Kidney (tissue), 14 donors: ENCODE data around the gene YPEL1. TPM values are rescaled to one million over a fixed set of nuclear protein-coding genes. Genes with fewer than 3 reads are reported as not detected.
"Not testable (repeated sequence)": the region's sequence is repeated elsewhere in the genome, so short reads cannot be mapped to it uniquely, and the experiment has no call there.

Source experiments
- DNase-seq, 5 donors: peaks; one replicate each; pipeline ENCODE4 v3.0.0-alpha.2; 2013 to 2020
- FAIRE-seq: peaks from 2 replicates; lab custom pipeline; 2012; peaks lifted over from hg19 to GRCh38; lab: Jason Lieb, UNC
- H3K27ac ChIP-seq, 2 donors: one replicate each; pipeline ENCODE4 v1.7.0; 2013; ENCODE audit warnings: low read depth in 2 of 2, low read length in 2 of 2, inconsistent platforms in 1 of 2
- H3K27me3 ChIP-seq: one replicate; pipeline ENCODE4 v1.7.1; 2013; ENCODE audit warnings: low read length, inconsistent platforms; ENCODE audit not compliant: control insufficient read depth, insufficient read depth
- H3K36me3 ChIP-seq, 3 donors: one replicate each; pipeline versions ENCODE4 v1.7.0 to v1.7.1; 2013; ENCODE audit warnings: low read length in 3 of 3, control low read depth in 1 of 3, inconsistent platforms in 1 of 3; ENCODE audit not compliant: insufficient read depth in 3 of 3, control insufficient read depth in 2 of 3
- H3K4me1 ChIP-seq, 3 donors: one replicate each; pipeline versions ENCODE4 v1.7.0 to v1.7.1; 2013; ENCODE audit warnings: low read length in 3 of 3, inconsistent platforms in 1 of 3, low read depth in 1 of 3; ENCODE audit not compliant: control insufficient read depth in 2 of 3, insufficient read depth in 2 of 3
- H3K4me3 ChIP-seq, 3 donors: one replicate each; pipeline versions ENCODE4 v1.7.0 to v1.8.1; 2013; ENCODE audit warnings: low read length in 3 of 3, control low read depth in 1 of 3, inconsistent platforms in 1 of 3
- H3K9ac ChIP-seq, 3 donors: one replicate each; pipeline versions ENCODE4 v1.7.0 to v1.7.1; 2013; ENCODE audit warnings: low read length in 3 of 3, control low read depth in 1 of 3, inconsistent platforms in 1 of 3
- H3K9me3 ChIP-seq, 3 donors: one replicate each; pipeline versions ENCODE4 v1.7.0 to v1.7.1; 2013; ENCODE audit warnings: low read length in 3 of 3, control low read depth in 1 of 3, inconsistent platforms in 1 of 3; ENCODE audit not compliant: control insufficient read depth in 2 of 3, insufficient read depth in 1 of 3
- intact Hi-C: fragments of 100-400 bp; cut with DNase I; formaldehyde crosslinking; loops from one replicate; pipeline ENCODE4 v1.11.1; 2022
- polyA plus RNA-seq: library from polyadenylated mRNA; stranded (reverse); fragments of 350-450 nt; fragmentation: Illumina TruSeq; extraction: RNeasy Lipid Tissue Mini Kit (QIAGEN cat#74804); gene quantifications from one replicate; pipeline ENCODE4 v1.2.3, GENCODE V29; 2014; ENCODE audit warnings: low read depth, low replicate concordance; ENCODE audit not compliant: insufficient read depth
- total RNA-seq: library from RNA; stranded (reverse); fragmentation: NEBNext Ultra II Directional; extraction: Animal tissue kit (Norgen Biotek cat#: 25700); gene quantifications from one replicate; pipeline ENCODE4 v1.2.1, GENCODE V29; 2021
- TF ChIP-seq, protein P1 (sequence below): IDR thresholded peaks from 3 replicates; pipeline ENCODE4 v1.5.1; 2012; ENCODE audit warnings: mild to moderate bottlenecking, moderate library complexity, borderline replicate concordance; ENCODE audit not compliant: insufficient read depth; ENCODE audit errors: extremely low read depth
- donor health status: control.
- donor health status: control.
- donor health status: control.
- donor health status: control.
- donor health status: control.
- donor health status: DM: yes; HTN: yes; CAD: no.
- donor health status: Normal renal cell carcinoma (clear cell type).

The YPEL1 gene
- total and polyA plus RNA-seq, 2 donors from 2014 or later: 2.2 to 6.1 TPM

DNA sequence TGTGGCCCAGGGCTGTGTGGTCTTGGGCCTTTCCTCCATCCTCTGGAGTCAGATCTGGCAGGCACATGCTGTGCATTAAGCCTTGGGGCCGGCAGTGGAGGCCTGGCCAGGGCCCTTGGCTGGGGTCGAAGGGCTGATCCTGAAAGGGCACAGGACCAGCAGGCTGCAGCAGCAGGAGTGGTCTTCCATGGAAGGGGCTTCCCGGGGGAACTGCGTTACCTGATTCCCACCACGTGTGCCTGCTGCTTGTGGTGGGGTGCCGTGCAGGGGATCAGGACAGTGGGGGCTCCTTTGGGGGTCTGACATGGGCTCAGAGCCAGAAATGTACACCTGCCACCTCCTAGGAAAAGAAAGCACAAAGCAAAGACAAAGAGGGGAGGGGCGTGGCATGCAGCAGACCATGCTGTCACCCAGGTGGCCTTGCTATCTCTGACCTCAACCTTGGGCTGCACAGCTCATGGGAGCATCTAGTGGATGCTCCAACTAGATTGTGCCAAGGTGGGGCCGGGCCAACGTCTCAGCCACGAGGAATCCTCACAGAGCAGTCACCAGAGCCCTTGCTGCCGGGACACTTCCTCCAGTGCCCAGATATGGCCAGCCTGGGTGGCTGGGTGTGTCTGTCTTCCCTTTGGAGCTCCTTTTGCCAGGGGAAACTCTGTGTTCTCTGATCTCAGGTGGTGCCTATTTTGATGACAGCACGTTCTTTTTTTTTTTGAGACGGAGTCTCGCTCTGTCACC, 17.9 kb upstream of the YPEL1 start:
- no peak for DNase-seq
- no peaks in the 10 kb centered on the region for H3K9me3 ChIP-seq
- intact Hi-C loops: no loop called here
- no peaks in the 10 kb centered on the region for H3K27me3 ChIP-seq
- H3K9ac ChIP-seq: no peak overlapping the region
- H3K36me3 ChIP-seq: peaks cover 0 to 2% (median 0%) of the 10 kb centered on the region in 3 donors
- TF ChIP-seq, protein P1, sequence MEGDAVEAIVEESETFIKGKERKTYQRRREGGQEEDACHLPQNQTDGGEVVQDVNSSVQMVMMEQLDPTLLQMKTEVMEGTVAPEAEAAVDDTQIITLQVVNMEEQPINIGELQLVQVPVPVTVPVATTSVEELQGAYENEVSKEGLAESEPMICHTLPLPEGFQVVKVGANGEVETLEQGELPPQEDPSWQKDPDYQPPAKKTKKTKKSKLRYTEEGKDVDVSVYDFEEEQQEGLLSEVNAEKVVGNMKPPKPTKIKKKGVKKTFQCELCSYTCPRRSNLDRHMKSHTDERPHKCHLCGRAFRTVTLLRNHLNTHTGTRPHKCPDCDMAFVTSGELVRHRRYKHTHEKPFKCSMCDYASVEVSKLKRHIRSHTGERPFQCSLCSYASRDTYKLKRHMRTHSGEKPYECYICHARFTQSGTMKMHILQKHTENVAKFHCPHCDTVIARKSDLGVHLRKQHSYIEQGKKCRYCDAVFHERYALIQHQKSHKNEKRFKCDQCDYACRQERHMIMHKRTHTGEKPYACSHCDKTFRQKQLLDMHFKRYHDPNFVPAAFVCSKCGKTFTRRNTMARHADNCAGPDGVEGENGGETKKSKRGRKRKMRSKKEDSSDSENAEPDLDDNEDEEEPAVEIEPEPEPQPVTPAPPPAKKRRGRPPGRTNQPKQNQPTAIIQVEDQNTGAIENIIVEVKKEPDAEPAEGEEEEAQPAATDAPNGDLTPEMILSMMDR: no peak
- FAIRE-seq: no peak
- H3K27ac ChIP-seq: no peak overlapping the region
- H3K4me3 ChIP-seq: no peak overlapping the region
- H3K4me1 ChIP-seq: peaks cover 0 to 1% (median 0%) of the 10 kb centered on the region in 3 donors

DNA sequence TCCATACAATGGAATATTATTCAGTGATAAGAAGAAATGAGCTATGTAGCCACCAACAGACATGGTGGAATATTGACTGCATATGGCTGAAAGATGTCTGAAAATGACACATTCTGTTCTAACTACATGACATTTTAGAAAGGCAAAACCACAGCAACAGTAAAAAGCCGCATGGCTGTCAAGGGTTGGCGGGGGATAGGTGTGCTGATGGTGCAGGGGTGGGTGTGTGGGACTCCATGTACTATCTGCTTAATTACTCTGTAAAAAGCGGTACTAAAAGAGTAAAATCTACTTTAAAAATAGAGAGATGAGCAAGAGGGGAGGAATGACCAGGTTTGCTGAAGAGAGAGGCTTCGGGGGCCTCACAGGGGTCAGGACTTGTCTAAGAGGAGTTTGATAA, 16.7 kb upstream of the YPEL1 start:
- DNase-seq: no peak
- H3K9me3 ChIP-seq: no peaks in the 10 kb centered on the region
- H3K9ac ChIP-seq: no peak overlapping the region
- H3K4me3 ChIP-seq: no peak overlapping the region
- intact Hi-C loops: no loop called here
- FAIRE-seq: no peak
- peaks cover 0 to 2% (median 0%) of the 10 kb centered on the region in 3 donors for H3K36me3 ChIP-seq
- H3K4me1 ChIP-seq: no peaks in the 10 kb centered on the region
- no peaks in the 10 kb centered on the region for H3K27me3 ChIP-seq
- no peak overlapping the region for H3K27ac ChIP-seq
- TF ChIP-seq, protein P1: no peak

DNA sequence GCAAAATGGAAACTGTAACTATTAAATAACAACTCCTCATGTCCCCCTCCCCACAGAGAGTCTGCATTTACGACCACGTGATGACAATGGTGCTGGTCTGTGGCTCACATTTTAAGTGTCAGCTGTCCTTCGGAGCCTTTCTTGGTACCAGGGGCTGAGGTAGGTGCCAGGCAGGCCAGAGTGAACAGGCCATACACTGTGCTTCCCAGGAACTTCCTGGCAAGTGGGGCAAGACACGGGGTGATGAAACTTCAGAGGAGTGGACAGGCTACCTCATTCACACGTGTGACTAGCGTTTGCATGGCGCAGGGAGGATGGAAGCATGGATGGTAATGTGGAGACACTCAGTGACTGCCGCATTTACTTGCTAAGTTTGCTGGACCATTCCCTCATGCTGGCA, 10.4 kb upstream of the YPEL1 start:
- Histone ChIP-seq H3K9me3 (no peaks in the 10 kb centered on the region), H3K4me1 (no peaks in the 10 kb centered on the region), H3K27me3 (no peaks in the 10 kb centered on the region), H3K36me3 (no peaks in the 10 kb centered on the region), H3K4me3 (no peak overlapping the region), H3K9ac (no peak overlapping the region), H3K27ac (no peak overlapping the region)
- intact Hi-C loops: no loop called here
- no peak for FAIRE-seq
- TF ChIP-seq, protein P1: no peak
- DNase-seq: no peak

DNA sequence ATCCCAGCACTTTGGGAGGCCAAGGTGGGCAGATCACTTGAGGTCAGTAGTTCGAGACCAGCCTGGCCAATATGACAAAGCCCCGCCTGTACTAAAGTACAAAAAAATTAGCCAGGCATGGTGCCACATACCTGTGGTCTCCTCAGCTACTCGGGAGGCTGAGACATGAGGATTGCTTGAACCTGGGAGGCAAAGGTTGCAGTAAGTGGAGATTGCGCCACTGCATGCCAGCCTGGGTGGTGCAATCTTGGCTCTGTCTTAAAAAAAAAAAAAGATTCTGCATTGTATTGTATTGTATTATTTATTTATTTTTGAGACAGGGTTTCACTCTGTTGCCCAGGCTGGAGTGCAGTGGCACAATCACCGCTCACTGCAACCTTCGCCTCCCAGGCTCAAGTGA, 9.3 kb upstream of the YPEL1 start:
- DNase-seq, H3K36me3 ChIP-seq, H3K9ac ChIP-seq, H3K4me3 ChIP-seq, H3K9me3 ChIP-seq, H3K4me1 ChIP-seq, intact Hi-C loops, H3K27me3 ChIP-seq, FAIRE-seq, H3K27ac ChIP-seq: not testable (repeated sequence)
